Transverse colon (tissue), 4 donors: ENCODE data around the gene PDIA5.

Experiments used
- CTCF ChIP-seq, 5 experiments: fragments of 200-600 bp in 3 of 5; fragments of 450-650 bp in 2 of 5; sonication (generic) in 3 of 5; IDR thresholded peaks; 1 replicate in 2 of 5; 2 replicates in 3 of 5; pipeline ENCODE4 v1.5.1; 2016 to 2017; ENCODE audit warnings: antibody characterized with exemption in 5 of 5, inconsistent platforms in 3 of 5, mild to moderate bottlenecking in 2 of 5, moderate library complexity in 1 of 5
- EP300 ChIP-seq: sonication (generic); formaldehyde crosslinking; IDR thresholded peaks from one replicate; pipeline ENCODE4 v1.6.1; 2017; ENCODE audit warnings: antibody characterized with exemption, low read depth
- POLR2AphosphoS5 ChIP-seq, 3 donors: sonication (generic); formaldehyde crosslinking; IDR thresholded peaks; one replicate each; pipeline ENCODE4 v1.6.1; 2016; ENCODE audit warnings: antibody characterized with exemption in 3 of 3

DNA sequence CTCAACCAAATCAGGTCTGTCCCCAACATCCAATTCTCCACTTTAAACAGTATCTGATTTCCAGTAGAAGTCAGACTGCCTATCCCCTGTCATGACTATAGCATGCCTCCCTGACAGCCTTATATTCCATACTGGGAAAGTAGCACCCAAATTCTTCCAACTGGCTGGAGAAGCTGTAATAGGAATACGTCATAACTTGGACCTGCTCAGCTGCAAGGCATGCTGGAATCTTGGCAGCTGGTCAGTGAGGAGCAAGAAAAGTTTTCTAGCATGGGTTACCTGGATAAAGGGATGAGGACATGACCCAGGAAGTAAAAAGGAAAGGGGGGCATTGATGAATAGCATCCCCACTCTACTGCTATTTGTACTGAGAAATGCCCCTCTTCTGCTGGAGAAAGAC is 48.1 kb upstream of the PDIA5 start:
- TF ChIP-seq CTCF (IDR thresholded peaks at IDR 0.05) (no peak), POLR2AphosphoS5 (IDR thresholded peaks at IDR 0.05) (no peak), EP300 (no peak)
